GM12878 (cell line): Measurements from ENCODE around the gene ZNF366. TPM values are rescaled to one million over a fixed set of nuclear protein-coding genes. Genes with fewer than 3 reads are reported as not detected.

ENCODE experiments used
- ATAC-seq: fragments of 200-7000 bp; cut with Tn5 transposase; 3 replicates; pipeline ENCODE4 v1.9.1; 2020; ENCODE audit warnings: mild to moderate bottlenecking, moderate library complexity
- BruUV-seq: library from RNA; stranded (reverse); fragments of 400-500 nt; replicated peaks from 2 replicates; lab custom pipeline; 2021; lab: Mats Ljungman, UMichigan
- CTCF ChIA-PET: fragments of 300-600 bp; sonication (Branson Sonifier 250); formaldehyde crosslinking; extraction: SDS; loops from one replicate; lab custom pipeline; 2021; ENCODE audit warnings: inconsistent platforms; lab: Yijun Ruan, JAX
- POLR2A ChIA-PET: fragments of 350-600 bp; formaldehyde crosslinking; extraction: SDS; loops from one replicate; lab custom pipeline; 2021; ENCODE audit warnings: inconsistent platforms; lab: Charles Lee
- RAD21 ChIA-PET: fragments of 300-600 bp; sonication (Branson Sonifier 250); formaldehyde crosslinking; loops from one replicate; lab custom pipeline; 2023; ENCODE audit warnings: antibody characterized with exemption; ENCODE audit not compliant: unreplicated experiment; lab: Charles Lee
- SMC1A ChIA-PET: fragments of 300-600 bp; sonication (Branson Sonifier 250); formaldehyde crosslinking; loops from one replicate; lab custom pipeline; 2023; ENCODE audit not compliant: unreplicated experiment, uncharacterized antibody; lab: Charles Lee
- DNase-seq: peaks from one replicate; pipeline ENCODE4 v3.0.0-alpha.2; 2011; ENCODE audit warnings: low read depth, low spot score
- FAIRE-seq: peaks from 3 replicates; lab custom pipeline; 2011; peaks lifted over from hg19 to GRCh38; lab: Jason Lieb, UNC
- H2AFZ ChIP-seq: 2 replicates; pipeline ENCODE4 v1.6.0; 2011; ENCODE audit warnings: low read depth, low read length, control low read depth; ENCODE audit not compliant: control insufficient read depth
- H3K27ac ChIP-seq: 2 replicates; pipeline ENCODE4 v1.5.1; 2011; ENCODE audit warnings: control low read depth; ENCODE audit not compliant: control insufficient read depth, insufficient read depth
- H3K27me3 ChIP-seq, 2 experiments: replicated peaks in 1 of 2; 2 replicates each; pipeline versions ENCODE4 v1.6.0 to v1.6.1; 2011; ENCODE audit warnings: low read length in 1 of 2; ENCODE audit not compliant: control insufficient read depth in 2 of 2, insufficient read depth in 2 of 2
- H3K36me3 ChIP-seq, 2 experiments: 2 replicates each; pipeline ENCODE4 v1.5.1; 2011; ENCODE audit warnings: low read length in 1 of 2; ENCODE audit not compliant: control insufficient read depth in 2 of 2, insufficient read depth in 2 of 2
- H3K4me1 ChIP-seq: 2 replicates; pipeline ENCODE4 v1.6.1; 2011; ENCODE audit warnings: mild to moderate bottlenecking, low read length, moderate library complexity, mixed read lengths; ENCODE audit not compliant: control insufficient read depth, insufficient read depth
- H3K4me2 ChIP-seq: 2 replicates; pipeline ENCODE4 v1.6.0; 2011; ENCODE audit warnings: control low read depth; ENCODE audit not compliant: control insufficient read depth, insufficient read depth
- H3K4me3 ChIP-seq: fragments of 200-600 bp; sonication (generic); 2 replicates; pipeline ENCODE4 v1.5.1; 2016
- H3K79me2 ChIP-seq: 2 replicates; pipeline ENCODE4 v1.6.0; 2011; ENCODE audit warnings: low read length; ENCODE audit not compliant: control insufficient read depth, insufficient read depth
- H3K9ac ChIP-seq: 2 replicates; pipeline ENCODE4 v1.8.0; 2011; ENCODE audit warnings: low read length, control low read depth, mixed read lengths; ENCODE audit not compliant: control insufficient read depth, insufficient read depth
- H3K9me3 ChIP-seq: replicated peaks from 3 replicates; pipeline ENCODE4 v1.5.1; 2011; ENCODE audit warnings: mild to moderate bottlenecking, low read length; ENCODE audit not compliant: control insufficient read depth, insufficient read depth
- H4K20me1 ChIP-seq: 2 replicates; pipeline ENCODE4 v1.6.0; 2011; ENCODE audit not compliant: control insufficient read depth, insufficient read depth
- CBFB ChIP-seq: IDR thresholded peaks from 2 replicates; pipeline ENCODE4 v1.6.1; 2016; ENCODE audit warnings: antibody characterized with exemption, low read depth
- CBX3 ChIP-seq: fragments of 200-600 bp; sonication (generic); IDR thresholded peaks from 2 replicates; pipeline ENCODE4 v1.6.1; 2016; ENCODE audit warnings: low read depth, borderline replicate concordance
- CREB1 ChIP-seq: IDR thresholded peaks from 2 replicates; pipeline ENCODE4 v1.6.1; 2012; ENCODE audit warnings: low read depth, mild to moderate bottlenecking, inconsistent platforms
- DPF2 ChIP-seq: fragments of 450-650 bp; IDR thresholded peaks from 2 replicates; pipeline ENCODE4 v1.6.1; 2017; ENCODE audit warnings: mild to moderate bottlenecking
- MYC ChIP-seq: IDR thresholded peaks from 2 replicates; pipeline ENCODE4 v1.6.1; 2011; ENCODE audit warnings: mild to moderate bottlenecking, low read length, moderate library complexity, inconsistent platforms; ENCODE audit not compliant: insufficient read depth, insufficient replicate concordance, insufficient read length, severe bottlenecking
- NFYA ChIP-seq: IDR thresholded peaks from 2 replicates; pipeline ENCODE4 v1.6.1; 2011; ENCODE audit warnings: low read depth, mild to moderate bottlenecking, low read length, improper control_type of control experiment, borderline replicate concordance
- NRF1 ChIP-seq: conservative IDR thresholded peaks from 2 replicates; pipeline ENCODE4 v1.6.1; 2011; ENCODE audit warnings: mild to moderate bottlenecking, low read depth, low read length, improper control_type of control experiment
- POLR2A ChIP-seq: IDR thresholded peaks from 2 replicates; pipeline ENCODE4 v1.6.1; 2011; ENCODE audit warnings: low read depth, mild to moderate bottlenecking, low read length
- RAD21 ChIP-seq: IDR thresholded peaks from 2 replicates; pipeline ENCODE4 v1.6.1; 2011; ENCODE audit warnings: mild to moderate bottlenecking, low read depth, low read length, moderate library complexity; ENCODE audit not compliant: insufficient read depth
- RCOR1 ChIP-seq: conservative IDR thresholded peaks from 2 replicates; pipeline ENCODE4 v1.6.1; 2012; ENCODE audit warnings: low read depth, low read length, improper control_type of control experiment
- SIX5 ChIP-seq: IDR thresholded peaks from 2 replicates; pipeline ENCODE4 v1.6.1; 2011; ENCODE audit warnings: mild to moderate bottlenecking, low read depth, low read length, moderate library complexity; ENCODE audit not compliant: severe bottlenecking
- SMAD5 ChIP-seq: IDR thresholded peaks from 2 replicates; pipeline ENCODE4 v1.6.1; 2016; ENCODE audit warnings: antibody characterized with exemption, low read depth
- SP1 ChIP-seq: IDR thresholded peaks from one replicate; pipeline ENCODE4 v1.6.1; 2011; ENCODE audit warnings: low read depth, low read length
- SPI1 ChIP-seq: IDR thresholded peaks from 2 replicates; pipeline ENCODE4 v1.6.1; 2011; ENCODE audit warnings: low read depth, mild to moderate bottlenecking, low read length, moderate library complexity, borderline replicate concordance; ENCODE audit not compliant: insufficient read depth
- SREBF1 ChIP-seq: IDR thresholded peaks from 2 replicates; pipeline ENCODE4 v1.6.1; 2012; ENCODE audit warnings: mild to moderate bottlenecking, low read length
- STAT1 ChIP-seq: fragments of 450-650 bp; conservative IDR thresholded peaks from 2 replicates; pipeline ENCODE4 v1.6.1; 2014; ENCODE audit warnings: antibody characterized with exemption, mild to moderate bottlenecking
- YY1 ChIP-seq: IDR thresholded peaks from 2 replicates; pipeline ENCODE4 v1.6.1; 2011; ENCODE audit warnings: low read depth, mild to moderate bottlenecking, low read length
- ZNF274 ChIP-seq: IDR thresholded peaks from one replicate; pipeline ENCODE4 v1.8.0; 2011; ENCODE audit not compliant: insufficient read length, insufficient read depth
- WGBS: methylation state at CpG from one replicate; pipeline ENCODE4 v1.1.6; 2016; ENCODE audit warnings: low lambda C conversion rate; ENCODE audit not compliant: insufficient replicate concordance, insufficient coverage; ENCODE audit errors: missing lambda C conversion rate; 5-methylcytosine and 5-hydroxymethylcytosine counted together
- in situ Hi-C: fragments of 300-500 bp; cut with MboI; formaldehyde crosslinking; loops from 9 replicates; pipeline ENCODE4 v1.14.3; 2018; ENCODE audit warnings: mixed read lengths
- intact Hi-C: fragments of 100-400 bp; cut with micrococcal nuclease; formaldehyde crosslinking; loops from one replicate; pipeline ENCODE4 v1.14.2; 2022; ENCODE audit not compliant: unreplicated experiment
- polyA plus RNA-seq, 11 experiments: library from polyadenylated mRNA; depleted of rRNA in 4 of 11; unstranded in 6 of 11; stranded (reverse) in 5 of 11; fragments of >200 nt; fragmentation: Nextera tagmentation in 4 of 11; fragmentation: Illumina TruSeq in 1 of 11; extraction: Ambion mirVana in 4 of 11; extraction: Trizol in 1 of 11; gene quantifications; 1 replicate in 1 of 11; 2 replicates in 10 of 11; pipeline versions ENCODE4 v1.2.1 to v1.2.3, GENCODE V29; 2011 to 2016; ENCODE audit warnings: inconsistent platforms in 2 of 11, missing spikeins in 2 of 11, low read depth in 1 of 11
- total RNA-seq, 4 experiments: library from RNA; depleted of rRNA in 3 of 4; stranded (reverse); fragments of >200 nt in 3 of 4; fragmentation: Illumina TruSeq in 1 of 4; extraction: Trizol in 1 of 4; gene quantifications; 2 replicates each; pipeline versions ENCODE4 v1.2.1 to v1.2.3, GENCODE V29; 2013 to 2021
- TF ChIP-seq, protein P1 (sequence below): fragments of 450-650 bp; IDR thresholded peaks from 2 replicates; pipeline ENCODE4 v1.6.1; 2017; ENCODE audit warnings: low read depth, mild to moderate bottlenecking, moderate library complexity

ZNF366 gene
- total and polyA plus RNA-seq, 10 of the 15 experiments (the other 5 are each of a cell fraction or from before 2014, with no cell fraction given): 0.01 to 0.18 (median 0.04) TPM; not detected in 6

DNA sequence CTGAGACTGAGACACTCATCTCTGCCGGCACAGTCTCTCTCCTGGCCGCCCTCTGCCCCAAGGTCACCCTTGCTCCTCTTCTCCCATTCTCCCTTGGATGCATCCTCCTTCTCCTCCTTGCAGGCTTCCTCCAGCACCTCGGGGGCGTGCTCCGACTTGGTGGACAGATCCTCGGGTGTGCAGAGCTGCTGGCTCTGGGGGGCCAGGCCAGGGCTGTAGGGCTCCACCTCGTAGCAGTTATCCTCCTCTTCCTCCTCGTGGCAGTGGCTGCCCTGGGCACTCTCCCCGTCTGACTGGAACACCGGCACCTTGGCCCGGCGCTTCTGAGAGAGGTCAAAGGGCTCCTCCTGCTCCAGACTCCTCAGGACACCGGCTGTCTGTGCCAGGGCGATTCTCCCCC lies 63.3 kb downstream of the ZNF366 start:
- Histone ChIP-seq H3K4me1 (peaks cover 30% of the 10 kb centered on the region), H3K79me2 (no peaks in the 10 kb centered on the region)
- CTCF ChIA-PET: no interaction called here
- TF ChIP-seq RAD21 (no peak), SPI1 (no peak), ZNF274 (no peak), SREBF1 (no peak), SIX5 (no peak), YY1 (no peak), CBFB (no peak), CREB1 (no peak), DPF2 (no peak), RCOR1 (no peak), SMAD5 (no peak), POLR2A (no peak), NRF1 (no peak), CBX3 (no peak), STAT1 (no peak), NFYA (no peak), MYC (no peak), SP1 (no peak)
- TF ChIP-seq, protein P1, sequence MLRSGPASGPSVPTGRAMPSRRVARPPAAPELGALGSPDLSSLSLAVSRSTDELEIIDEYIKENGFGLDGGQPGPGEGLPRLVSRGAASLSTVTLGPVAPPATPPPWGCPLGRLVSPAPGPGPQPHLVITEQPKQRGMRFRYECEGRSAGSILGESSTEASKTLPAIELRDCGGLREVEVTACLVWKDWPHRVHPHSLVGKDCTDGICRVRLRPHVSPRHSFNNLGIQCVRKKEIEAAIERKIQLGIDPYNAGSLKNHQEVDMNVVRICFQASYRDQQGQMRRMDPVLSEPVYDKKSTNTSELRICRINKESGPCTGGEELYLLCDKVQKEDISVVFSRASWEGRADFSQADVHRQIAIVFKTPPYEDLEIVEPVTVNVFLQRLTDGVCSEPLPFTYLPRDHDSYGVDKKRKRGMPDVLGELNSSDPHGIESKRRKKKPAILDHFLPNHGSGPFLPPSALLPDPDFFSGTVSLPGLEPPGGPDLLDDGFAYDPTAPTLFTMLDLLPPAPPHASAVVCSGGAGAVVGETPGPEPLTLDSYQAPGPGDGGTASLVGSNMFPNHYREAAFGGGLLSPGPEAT: no peak
- TF ChIP-seq, all 136 proteins: peak for 0
- Histone ChIP-seq H3K9me3 (no peaks in the 10 kb centered on the region), H3K36me3 (no peaks in the 10 kb centered on the region), H2AFZ (no peak overlapping the region), H3K4me3 (no peak overlapping the region), H3K4me2 (no peak overlapping the region), H3K27ac (no peak overlapping the region), H3K9ac (no peak overlapping the region), H3K27me3 (no peaks in the 10 kb centered on the region), H4K20me1 (no peaks in the 10 kb centered on the region)
- ATAC-seq (no peak), DNase-seq (no peak), FAIRE-seq (no peak)
- intact Hi-C loops: loop anchor here (1.0 kb wide), 1 partner anchor 15 kb away; no protein-coding TSS in a partner anchor
- no TSS peak for BruUV-seq
- SMC1A ChIA-PET: interaction anchor here (0.6 to 8.6 kb wide), 6 partner anchors 7 to 844 kb away, joined by 3 to 70 read pairs (median 3); no protein-coding TSS in a partner anchor
- in situ Hi-C loops: no loop called here
- WGBS: 64% methylated on average over 14 of the region's 14 CpGs
- RAD21 ChIA-PET: interaction anchor here (0.7 kb wide), 1 partner anchor 25 kb away, joined by 3 read pairs; no protein-coding TSS in a partner anchor
- POLR2A ChIA-PET: no interaction called here
